ENCODE results near the gene JUN.

- TF ChIP-seq RCOR1 (IDR thresholded peaks at IDR 0.05; ENCODE audit: low read depth, low read length) (no peak), CTCF (IDR thresholded peaks at IDR 0.05) (no peak), ZC3H11A (IDR thresholded peaks at IDR 0.05) (no peak), POLR2A (IDR thresholded peaks at IDR 0.05; ENCODE audit: low read length) (no peak), RFX5 (IDR thresholded peaks at IDR 0.05) (no peak), NPAS2 (CRISPR knock-in tag; IDR thresholded peaks at IDR 0.05; ENCODE audit: borderline replicate concordance) (no peak), HOXA7 (CRISPR knock-in tag; IDR thresholded peaks at IDR 0.05) (peak; percentile 99), KDM1A (IDR thresholded peaks at IDR 0.05; ENCODE audit: low read depth) (no peak), PHF8 (IDR thresholded peaks at IDR 0.05; ENCODE audit: borderline replicate concordance, low read depth) (no peak), HMGXB4 (CRISPR knock-in tag; IDR thresholded peaks at IDR 0.05; ENCODE audit: borderline replicate concordance) (peak; percentile 96), ELK1 (IDR thresholded peaks at IDR 0.05; ENCODE audit: low read depth, low read length) (no peak), CEBPB (IDR thresholded peaks at IDR 0.05) (no peak), NR3C1 (IDR thresholded peaks at IDR 0.05) (no peak)
These were observed 4.0 kb downstream of the JUN start for GRCh38 chr1:58779801-58780382.
